ENCODE data around the gene FAR2. TPM values are rescaled to one million over a fixed set of nuclear protein-coding genes. Genes with fewer than 3 reads are reported as not detected.

The FAR2 gene
- total RNA-seq, 2 experiments from 2014 or later, result 0.53 to 1.6 TPM

- H3K4me3 ChIP-seq (ENCODE audit: low read length), result no peak overlapping the region
- no peaks in the 10 kb centered on the region for H3K27me3 ChIP-seq (ENCODE audit: control insufficient read depth in 1 of 2, insufficient read depth in 2 of 2, low read length in 2 of 2)
- H3K4me1 ChIP-seq (ENCODE audit: insufficient read depth, low read length), result no peaks in the 10 kb centered on the region
- H3K9me3 Mint-ChIP-seq, result no peaks in the 10 kb centered on the region
- ATAC-seq (ENCODE audit: poor library complexity) (no peak), DNase-seq (no peak)
- ChIA-PET POLR2A (no interaction called here), CTCF (no interaction called here)
- H3K36me3 Mint-ChIP-seq (ENCODE audit: low read depth), result no peaks in the 10 kb centered on the region
- H3K36me3 ChIP-seq (ENCODE audit: insufficient read depth, low read length), result no peaks in the 10 kb centered on the region
- no peak overlapping the region for H3K4me3 Mint-ChIP-seq
- no peaks in the 10 kb centered on the region for H3K9me3 ChIP-seq (ENCODE audit: control insufficient read depth in 1 of 2, insufficient read depth in 1 of 2, low read length in 2 of 2)
- no peaks in the 10 kb centered on the region for H3K27me3 Mint-ChIP-seq
- TF ChIP-seq CTCF (IDR thresholded peaks at IDR 0.05), result no peak
- no peak overlapping the region for H3K27ac Mint-ChIP-seq
- H3K27ac ChIP-seq (ENCODE audit: low read depth in 1 of 2, low read length in 2 of 2), result no peak overlapping the region
- intact Hi-C loops (cut with DNase I, micrococcal nuclease), result no loop called here
- no peaks in the 10 kb centered on the region for H3K4me1 Mint-ChIP-seq (ENCODE audit: low read depth)
These were observed 155.3 kb downstream of the FAR2 start for GRCh38 chr12:29304388-29304787.

- no peak overlapping the region for H3K4me3 Mint-ChIP-seq
- H3K27ac Mint-ChIP-seq, result no peak overlapping the region
- CTCF ChIA-PET, result no interaction called here
- Histone ChIP-seq H3K27me3 (ENCODE audit: control insufficient read depth in 1 of 2, insufficient read depth in 2 of 2, low read length in 2 of 2) (no peaks in the 10 kb centered on the region), H3K9me3 (ENCODE audit: control insufficient read depth in 1 of 2, insufficient read depth in 1 of 2, low read length in 2 of 2) (no peaks in the 10 kb centered on the region), H3K27ac (ENCODE audit: low read depth in 1 of 2, low read length in 2 of 2) (no peak overlapping the region), H3K36me3 (ENCODE audit: insufficient read depth, low read length) (no peaks in the 10 kb centered on the region), H3K4me3 (ENCODE audit: low read length) (no peak overlapping the region), H3K4me1 (ENCODE audit: insufficient read depth, low read length) (no peaks in the 10 kb centered on the region)
- H3K27me3 Mint-ChIP-seq, result no peaks in the 10 kb centered on the region
- no peaks in the 10 kb centered on the region for H3K4me1 Mint-ChIP-seq (ENCODE audit: low read depth)
- intact Hi-C loops (cut with DNase I, micrococcal nuclease), result no loop called here
- no peak for ATAC-seq (ENCODE audit: poor library complexity)
- POLR2A ChIA-PET, result no interaction called here
- H3K9me3 Mint-ChIP-seq, result no peaks in the 10 kb centered on the region
- no peaks in the 10 kb centered on the region for H3K36me3 Mint-ChIP-seq (ENCODE audit: low read depth)
- TF ChIP-seq CTCF (IDR thresholded peaks at IDR 0.05), result no peak
- no peak for DNase-seq
These were observed 157.2 kb downstream of the FAR2 start for GRCh38 chr12:29306266-29306665.

- ATAC-seq (ENCODE audit: poor library complexity), result no peak
- intact Hi-C loops (cut with DNase I, micrococcal nuclease), result no loop called here
- H3K27ac ChIP-seq (ENCODE audit: low read depth in 1 of 2, low read length in 2 of 2), result no peak overlapping the region
- no peaks in the 10 kb centered on the region for H3K27me3 ChIP-seq (ENCODE audit: control insufficient read depth in 1 of 2, insufficient read depth in 2 of 2, low read length in 2 of 2)
- no peaks in the 10 kb centered on the region for H3K9me3 ChIP-seq (ENCODE audit: control insufficient read depth in 1 of 2, insufficient read depth in 1 of 2, low read length in 2 of 2)
- ChIA-PET CTCF (no interaction called here), POLR2A (no interaction called here)
- no peaks in the 10 kb centered on the region for H3K4me1 ChIP-seq (ENCODE audit: insufficient read depth, low read length)
- no peak overlapping the region for H3K4me3 Mint-ChIP-seq
- H3K36me3 Mint-ChIP-seq (ENCODE audit: low read depth), result no peaks in the 10 kb centered on the region
- no peaks in the 10 kb centered on the region for H3K9me3 Mint-ChIP-seq
- no peak overlapping the region for H3K27ac Mint-ChIP-seq
- no peak for TF ChIP-seq CTCF (IDR thresholded peaks at IDR 0.05)
- no peak overlapping the region for H3K4me3 ChIP-seq (ENCODE audit: low read length)
- DNase-seq, result no peak
- no peaks in the 10 kb centered on the region for H3K4me1 Mint-ChIP-seq (ENCODE audit: low read depth)
- no peaks in the 10 kb centered on the region for H3K36me3 ChIP-seq (ENCODE audit: insufficient read depth, low read length)
- H3K27me3 Mint-ChIP-seq, result no peaks in the 10 kb centered on the region
These were observed 157.6 kb downstream of the FAR2 start for GRCh38 chr12:29306682-29307081.

All from CD4-positive, alpha-beta T cell (primary cell).